ENCODE results near the gene SDR42E2. TPM values are rescaled to one million over a fixed set of nuclear protein-coding genes. Genes with fewer than 3 reads are reported as not detected.
A peak's percentile ranks its signal among the peaks of the same experiment; 100 is the strongest.

SDR42E2 gene
- total RNA-seq, 4 donors from 2014 or later = not detected

- DNase-seq = no peak
- TF ChIP-seq CTCF (IDR thresholded peaks at IDR 0.05) = no peak
- TF ChIP-seq POLR2A (IDR thresholded peaks at IDR 0.05) = no peak
- Histone ChIP-seq H3K36me3 (no peaks in the 10 kb centered on the region), H3K4me3 (no peak overlapping the region), H3K27me3 (no peaks in the 10 kb centered on the region), H3K27ac (no peak overlapping the region), H3K4me1 (no peaks in the 10 kb centered on the region), H3K9me3 (no peaks in the 10 kb centered on the region)
Measured at GRCh38 chr16:22177968-22178930, 15.9 kb downstream of the SDR42E2 start.

- H3K27me3 ChIP-seq = no peaks in the 10 kb centered on the region
- no peaks in the 10 kb centered on the region for H3K9me3 ChIP-seq
- no peak for TF ChIP-seq POLR2A (IDR thresholded peaks at IDR 0.05)
- TF ChIP-seq CTCF (IDR thresholded peaks at IDR 0.05) = no peak
- DNase-seq = no peak
- no peak overlapping the region for H3K27ac ChIP-seq
- no peaks in the 10 kb centered on the region for H3K36me3 ChIP-seq
- no peaks in the 10 kb centered on the region for H3K4me1 ChIP-seq
- no peak overlapping the region for H3K4me3 ChIP-seq
Measured at GRCh38 chr16:22181426-22181825, 19.1 kb downstream of the SDR42E2 start.

GRCh38 chr16:22181843-22182242, 19.5 kb downstream of the SDR42E2 start:
- Histone ChIP-seq H3K4me3 (no peak overlapping the region), H3K36me3 (no peaks in the 10 kb centered on the region), H3K9me3 (no peaks in the 10 kb centered on the region), H3K27ac (no peak overlapping the region), H3K4me1 (no peaks in the 10 kb centered on the region), H3K27me3 (no peaks in the 10 kb centered on the region)
- no peak for TF ChIP-seq CTCF (IDR thresholded peaks at IDR 0.05)
- TF ChIP-seq POLR2A (IDR thresholded peaks at IDR 0.05) = no peak
- DNase-seq = no peak

GRCh38 chr16:22183335-22183734, 21.0 kb downstream of the SDR42E2 start:
- DNase-seq = no peak
- no peak overlapping the region for H3K27ac ChIP-seq
- no peak for TF ChIP-seq CTCF (IDR thresholded peaks at IDR 0.05)
- TF ChIP-seq POLR2A (IDR thresholded peaks at IDR 0.05) = no peak
- H3K4me1 ChIP-seq = peaks cover 0 to 3% (median 1%) of the 10 kb centered on the region in 4 donors
- H3K9me3 ChIP-seq = no peaks in the 10 kb centered on the region
- no peaks in the 10 kb centered on the region for H3K27me3 ChIP-seq
- no peaks in the 10 kb centered on the region for H3K36me3 ChIP-seq
- no peak overlapping the region for H3K4me3 ChIP-seq

- Histone ChIP-seq H3K27me3 (no peaks in the 10 kb centered on the region), H3K36me3 (no peaks in the 10 kb centered on the region), H3K4me1 (peaks cover 0 to 11% (median 7%) of the 10 kb centered on the region in 4 donors), H3K4me3 (no peak overlapping the region), H3K27ac (no peak overlapping the region), H3K9me3 (no peaks in the 10 kb centered on the region)
- DNase-seq = no peak
- TF ChIP-seq CTCF (IDR thresholded peaks at IDR 0.05) (peak in 3 of 6 experiments; percentile 10 to 21 (median 13)), POLR2A (IDR thresholded peaks at IDR 0.05) (no peak)
Measured at GRCh38 chr16:22183901-22184614, 21.8 kb downstream of the SDR42E2 start.

All from Peyer's patch (tissue), 4 donors.